Fibroblast of lung (primary cell): ENCODE measurements around the gene SMIM5. TPM values are rescaled to one million over a fixed set of nuclear protein-coding genes. Genes with fewer than 3 reads are reported as not detected.

Experiments
- DNase-seq, 2 donors: peaks; one replicate each; pipeline versions ENCODE4 v3.0.0 to v3.0.0-alpha.2; 2010; ENCODE audit warnings: low read depth in 2 of 2
- H2AFZ ChIP-seq: 2 replicates; pipeline ENCODE4 v1.5.1; 2012; ENCODE audit warnings: low read length, control low read depth, inconsistent platforms
- H3K27ac ChIP-seq: 2 replicates; pipeline ENCODE4 v1.5.1; 2011; ENCODE audit warnings: low read length, control low read depth; ENCODE audit not compliant: insufficient read depth
- H3K27me3 ChIP-seq: 2 replicates; pipeline ENCODE4 v1.5.1; 2011; ENCODE audit warnings: mild to moderate bottlenecking, low read length; ENCODE audit not compliant: control insufficient read depth, insufficient read depth
- H3K36me3 ChIP-seq: 2 replicates; pipeline ENCODE4 v1.5.1; 2011; ENCODE audit warnings: low read length; ENCODE audit not compliant: control insufficient read depth, insufficient read depth
- H3K4me1 ChIP-seq: 2 replicates; pipeline ENCODE4 v1.5.1; 2011; ENCODE audit warnings: low read length; ENCODE audit not compliant: control insufficient read depth, insufficient read depth; ENCODE audit errors: extremely low read depth
- H3K4me2 ChIP-seq: 2 replicates; pipeline ENCODE4 v1.5.1; 2011; ENCODE audit warnings: low read length, control low read depth; ENCODE audit not compliant: insufficient read depth; ENCODE audit errors: extremely low read depth
- H3K4me3 ChIP-seq, 4 experiments: fragments of 200-600 bp in 1 of 4; sonication (generic) in 1 of 4; replicated peaks in 1 of 4; 2 replicates each; pipeline ENCODE4 v1.5.1; 2011 to 2016; ENCODE audit warnings: low read length in 4 of 4, low read depth in 3 of 4, mild to moderate bottlenecking in 3 of 4, control low read depth in 2 of 4, inconsistent platforms in 1 of 4, mixed read lengths in 1 of 4; ENCODE audit not compliant: insufficient read depth in 1 of 4; ENCODE audit errors: control extremely low read depth in 1 of 4
- H3K79me2 ChIP-seq: 2 replicates; pipeline ENCODE4 v1.5.1; 2012; ENCODE audit warnings: mild to moderate bottlenecking, low read length, inconsistent platforms; ENCODE audit not compliant: control insufficient read depth, insufficient read depth
- H3K9ac ChIP-seq: 2 replicates; pipeline ENCODE4 v1.5.1; 2011; ENCODE audit warnings: mild to moderate bottlenecking, low read length, control low read depth; ENCODE audit not compliant: insufficient read depth
- H3K9me3 ChIP-seq: 2 replicates; pipeline ENCODE4 v1.5.1; 2012; ENCODE audit warnings: low read depth, low read length; ENCODE audit not compliant: control insufficient read depth, insufficient read depth
- H4K20me1 ChIP-seq: 2 replicates; pipeline ENCODE4 v1.5.1; 2011; ENCODE audit warnings: low read length; ENCODE audit not compliant: control insufficient read depth, insufficient read depth; ENCODE audit errors: extremely low read depth
- CTCF ChIP-seq, 2 donors: IDR thresholded peaks in 1 of 2; conservative IDR thresholded peaks in 1 of 2; 1 replicate in 1 of 2; 2 replicates in 1 of 2; pipeline ENCODE4 v1.5.1; 2011 to 2012; ENCODE audit warnings: low read length in 2 of 2, control low read depth in 1 of 2, inconsistent platforms in 1 of 2, low read depth in 1 of 2, mild to moderate bottlenecking in 1 of 2
- EZH2 ChIP-seq: IDR thresholded peaks from 2 replicates; pipeline ENCODE4 v1.5.1; 2012; ENCODE audit warnings: low read length, control low read depth, mild to moderate bottlenecking; ENCODE audit errors: missing control alignments
- polyA plus RNA-seq, 2 donors: library from polyadenylated mRNA; depleted of rRNA in 1 of 2; stranded (reverse) in 1 of 2; unstranded in 1 of 2; fragments of >200 nt; gene quantifications; 2 replicates each; pipeline ENCODE4 v1.2.1, GENCODE V29; 2011 to 2012; ENCODE audit warnings: missing spikeins in 1 of 2
- total RNA-seq: library from RNA; depleted of rRNA; stranded (reverse); fragments of >200 nt; gene quantifications from 2 replicates; pipeline ENCODE4 v1.2.1, GENCODE V29; 2014

The SMIM5 gene
- total and polyA plus RNA-seq, 2 donors (not counting 1 experiment from before 2014, with no cell fraction given): 0.05 to 0.17 TPM

- no peak overlapping the region for H3K27ac ChIP-seq
- H4K20me1 ChIP-seq: no peaks in the 10 kb centered on the region
- H3K9ac ChIP-seq: no peak overlapping the region
- DNase-seq: no peak
- H3K36me3 ChIP-seq: peaks cover 13% of the 10 kb centered on the region
- H2AFZ ChIP-seq: no peak overlapping the region
- TF ChIP-seq CTCF (conservative IDR thresholded peaks at IDR 0.05 in 1 of 2, IDR thresholded peaks at IDR 0.05 in 1 of 2; ENCODE audit: low read depth in 1 of 2, low read length in 2 of 2): no peak
- H3K27me3 ChIP-seq: no peaks in the 10 kb centered on the region
- no peak overlapping the region for H3K4me2 ChIP-seq
- peaks cover 14% of the 10 kb centered on the region for H3K79me2 ChIP-seq
- H3K4me1 ChIP-seq: peaks cover 4% of the 10 kb centered on the region
- no peaks in the 10 kb centered on the region for H3K9me3 ChIP-seq
- H3K4me3 ChIP-seq: no peak overlapping the region
These were observed 29.3 kb downstream of the SMIM5 start for GRCh38 chr17:75662511-75662910.

- no peak for DNase-seq
- H3K4me3 ChIP-seq: no peak overlapping the region
- no peaks in the 10 kb centered on the region for H3K27me3 ChIP-seq
- peaks cover 30% of the 10 kb centered on the region for H3K79me2 ChIP-seq
- H3K27ac ChIP-seq: no peak overlapping the region
- peaks cover 11% of the 10 kb centered on the region for H3K36me3 ChIP-seq
- peaks cover 8% of the 10 kb centered on the region for H3K4me1 ChIP-seq
- no peaks in the 10 kb centered on the region for H4K20me1 ChIP-seq
- H2AFZ ChIP-seq: no peak overlapping the region
- H3K9ac ChIP-seq: no peak overlapping the region
- no peak overlapping the region for H3K4me2 ChIP-seq
- TF ChIP-seq EZH2 (no peak), CTCF (conservative IDR thresholded peaks at IDR 0.05 in 1 of 2, IDR thresholded peaks at IDR 0.05 in 1 of 2; ENCODE audit: low read depth in 1 of 2, low read length in 2 of 2) (no peak)
- no peaks in the 10 kb centered on the region for H3K9me3 ChIP-seq
These were observed 30.9 kb downstream of the SMIM5 start for GRCh38 chr17:75664099-75664549.

- Histone ChIP-seq H3K36me3 (peaks cover 12% of the 10 kb centered on the region), H4K20me1 (peaks cover 3% of the 10 kb centered on the region), H3K4me1 (peaks cover 8% of the 10 kb centered on the region), H2AFZ (no peak overlapping the region), H3K79me2 (peaks cover 45% of the 10 kb centered on the region), H3K27me3 (no peaks in the 10 kb centered on the region), H3K4me2 (peak overlapping the region; percentile 76), H3K4me3 (peak overlapping the region; percentile 72 to 100 (median 99)), H3K9me3 (no peaks in the 10 kb centered on the region), H3K27ac (no peak overlapping the region), H3K9ac (no peak overlapping the region)
- DNase-seq: no peak
- no peak for TF ChIP-seq CTCF (conservative IDR thresholded peaks at IDR 0.05 in 1 of 2, IDR thresholded peaks at IDR 0.05 in 1 of 2; ENCODE audit: low read depth in 1 of 2, low read length in 2 of 2)
- no peak for TF ChIP-seq EZH2
These were observed 32.7 kb downstream of the SMIM5 start for GRCh38 chr17:75665981-75666380.
